NT2/D1 (cell line): ENCODE measurements around the gene CRLF2.

Experiments used
- SUZ12 ChIP-seq: IDR thresholded peaks from 2 replicates; pipeline ENCODE4 v1.6.1; 2011; ENCODE audit not compliant: insufficient read length, insufficient read depth; ENCODE audit errors: extremely low read depth
- YY1 ChIP-seq: IDR thresholded peaks from 2 replicates; pipeline ENCODE4 v1.6.1; 2011; ENCODE audit not compliant: insufficient read length, insufficient read depth
- ZNF274 ChIP-seq: IDR thresholded peaks from 2 replicates; pipeline ENCODE4 v1.6.1; 2011; ENCODE audit warnings: mild to moderate bottlenecking, low read depth, low read length

GRCh38 chrX:1150569-1151347 is 61.7 kb downstream of the CRLF2 start:
- TF ChIP-seq ZNF274 (no peak), YY1 (no peak), SUZ12 (no peak)
